Astrocyte (in vitro differentiated cells and primary cell): ENCODE measurements around the gene MIB1. TPM values are rescaled to one million over a fixed set of nuclear protein-coding genes. Genes with fewer than 3 reads are reported as not detected.

ENCODE experiments used
- DNase-seq: peaks from one replicate; pipeline ENCODE4 v3.0.0-alpha.2; 2010; ENCODE audit warnings: low read depth
- FAIRE-seq: peaks from 2 replicates; lab custom pipeline; 2011; peaks lifted over from hg19 to GRCh38; lab: Jason Lieb, UNC
- H2AFZ ChIP-seq: 2 replicates; pipeline ENCODE4 v1.6.0; 2012; ENCODE audit warnings: low read depth, low read length, inconsistent platforms
- H3K27ac ChIP-seq: 2 replicates; pipeline ENCODE4 v1.5.1; 2011; ENCODE audit warnings: low read depth, low read length, inconsistent platforms
- H3K27me3 ChIP-seq: 2 replicates; pipeline ENCODE4 v1.6.0; 2011; ENCODE audit warnings: low read length, inconsistent platforms; ENCODE audit not compliant: insufficient read depth
- H3K36me3 ChIP-seq: 2 replicates; pipeline ENCODE4 v1.5.1; 2011; ENCODE audit warnings: low read length, inconsistent platforms; ENCODE audit not compliant: insufficient read depth
- H3K4me1 ChIP-seq: 2 replicates; pipeline ENCODE4 v1.5.1; 2011; ENCODE audit warnings: low read length, inconsistent platforms; ENCODE audit not compliant: insufficient read depth
- H3K4me2 ChIP-seq: 2 replicates; pipeline ENCODE4 v1.6.0; 2012; ENCODE audit warnings: low read length, inconsistent platforms
- H3K4me3 ChIP-seq: 2 replicates; pipeline ENCODE4 v1.5.1; 2011; ENCODE audit warnings: low read depth, mild to moderate bottlenecking, low read length, inconsistent platforms; ENCODE audit not compliant: insufficient read depth
- H3K79me2 ChIP-seq: 2 replicates; pipeline ENCODE4 v1.6.0; 2012; ENCODE audit warnings: mild to moderate bottlenecking, low read length, inconsistent platforms; ENCODE audit not compliant: insufficient read depth
- H3K9ac ChIP-seq: 2 replicates; pipeline ENCODE4 v1.6.0; 2012; ENCODE audit warnings: mild to moderate bottlenecking, low read length, inconsistent platforms
- H3K9me3 ChIP-seq: 2 replicates; pipeline ENCODE4 v1.5.1; 2012; ENCODE audit warnings: low read depth, mild to moderate bottlenecking, low read length, inconsistent platforms; ENCODE audit not compliant: insufficient read depth
- H4K20me1 ChIP-seq: 2 replicates; pipeline ENCODE4 v1.6.0; 2012; ENCODE audit warnings: low read length, inconsistent platforms; ENCODE audit not compliant: insufficient read depth
- H3K27ac Mint-ChIP-seq: one replicate; pipeline ENCODE4 v1.8.0; 2021; ENCODE audit warnings: mild to moderate bottlenecking, mixed read lengths; ENCODE audit not compliant: unreplicated experiment
- H3K27me3 Mint-ChIP-seq: one replicate; pipeline ENCODE4 v1.8.0; 2021; ENCODE audit warnings: low read depth, mixed read lengths; ENCODE audit not compliant: unreplicated experiment
- H3K36me3 Mint-ChIP-seq: one replicate; pipeline ENCODE4 v1.8.0; 2021; ENCODE audit warnings: low read depth, mixed read lengths; ENCODE audit not compliant: unreplicated experiment
- H3K4me1 Mint-ChIP-seq: one replicate; pipeline ENCODE4 v1.8.0; 2021; ENCODE audit warnings: low read depth, mixed read lengths; ENCODE audit not compliant: unreplicated experiment
- H3K4me3 Mint-ChIP-seq: one replicate; pipeline ENCODE4 v1.8.0; 2021; ENCODE audit warnings: mild to moderate bottlenecking, moderate library complexity, mixed read lengths; ENCODE audit not compliant: unreplicated experiment
- H3K9me3 Mint-ChIP-seq: one replicate; pipeline ENCODE4 v1.8.0; 2021; ENCODE audit warnings: mild to moderate bottlenecking, mixed read lengths; ENCODE audit not compliant: unreplicated experiment
- CTCF ChIP-seq: IDR thresholded peaks from 2 replicates; pipeline ENCODE4 v1.5.1; 2011; ENCODE audit warnings: low read depth, mild to moderate bottlenecking, inconsistent platforms, low read length, moderate library complexity; ENCODE audit not compliant: insufficient read depth
- EZH2 ChIP-seq: IDR thresholded peaks from 2 replicates; pipeline ENCODE4 v1.6.1; 2012; ENCODE audit warnings: mild to moderate bottlenecking, low read length, inconsistent platforms; ENCODE audit not compliant: insufficient read depth
- total RNA-seq: library from RNA; stranded (reverse); gene quantifications from 2 replicates; pipeline ENCODE4 v1.2.1, GENCODE V29; 2021

MIB1 gene
- total RNA-seq, 1 donor from 2014 or later = 56.1 TPM

GRCh38 chr18:21900605-21901352 is 160.2 kb downstream of the MIB1 start:
- no peak for DNase-seq
- Mint-ChIP-seq H3K27ac (no peak overlapping the region), H3K4me3 (no peak overlapping the region), H3K4me1 (no peaks in the 10 kb centered on the region), H3K27me3 (peaks cover 5% of the 10 kb centered on the region), H3K36me3 (no peaks in the 10 kb centered on the region), H3K9me3 (peaks cover 3% of the 10 kb centered on the region)
- no peaks in the 10 kb centered on the region for H4K20me1 ChIP-seq
- H3K9me3 ChIP-seq = no peaks in the 10 kb centered on the region
- TF ChIP-seq CTCF (no peak), EZH2 (no peak)
- H3K9ac ChIP-seq = no peak overlapping the region
- no peaks in the 10 kb centered on the region for H3K27me3 ChIP-seq
- H3K4me3 ChIP-seq = no peak overlapping the region
- H3K79me2 ChIP-seq = no peaks in the 10 kb centered on the region
- FAIRE-seq = no peak
- H3K36me3 ChIP-seq = no peaks in the 10 kb centered on the region
- H2AFZ ChIP-seq = no peak overlapping the region
- no peaks in the 10 kb centered on the region for H3K4me1 ChIP-seq
- H3K27ac ChIP-seq = no peak overlapping the region
- H3K4me2 ChIP-seq = no peak overlapping the region

GRCh38 chr18:21901423-21901945 is 160.9 kb downstream of the MIB1 start:
- Histone ChIP-seq H3K4me3 (no peak overlapping the region), H4K20me1 (no peaks in the 10 kb centered on the region), H2AFZ (no peak overlapping the region)

More at GRCh38 chr18:21901423-21901945, 160.9 kb downstream of the MIB1 start:
- Histone ChIP-seq H3K4me2 (no peak overlapping the region), H3K79me2 (no peaks in the 10 kb centered on the region), H3K9ac (no peak overlapping the region), H3K4me1 (no peaks in the 10 kb centered on the region), H3K9me3 (no peaks in the 10 kb centered on the region), H3K27ac (no peak overlapping the region), H3K27me3 (no peaks in the 10 kb centered on the region), H3K36me3 (no peaks in the 10 kb centered on the region)
- DNase-seq (no peak), FAIRE-seq (no peak)
- Mint-ChIP-seq H3K36me3 (no peaks in the 10 kb centered on the region), H3K4me3 (no peak overlapping the region), H3K27me3 (peaks cover 5% of the 10 kb centered on the region), H3K9me3 (peaks cover 3% of the 10 kb centered on the region), H3K4me1 (no peaks in the 10 kb centered on the region), H3K27ac (no peak overlapping the region)
- TF ChIP-seq EZH2 (no peak), CTCF (no peak)
